ENCODE measurements around the gene CD46. TPM values are rescaled to one million over a fixed set of nuclear protein-coding genes. Genes with fewer than 3 reads are reported as not detected.
A peak's percentile ranks its signal among the peaks of the same experiment; 100 is the strongest.

Gene CD46
- total and polyA plus RNA-seq, 3 donors from 2014 or later, result 80.7 to 130 (median 107) TPM

DNA sequence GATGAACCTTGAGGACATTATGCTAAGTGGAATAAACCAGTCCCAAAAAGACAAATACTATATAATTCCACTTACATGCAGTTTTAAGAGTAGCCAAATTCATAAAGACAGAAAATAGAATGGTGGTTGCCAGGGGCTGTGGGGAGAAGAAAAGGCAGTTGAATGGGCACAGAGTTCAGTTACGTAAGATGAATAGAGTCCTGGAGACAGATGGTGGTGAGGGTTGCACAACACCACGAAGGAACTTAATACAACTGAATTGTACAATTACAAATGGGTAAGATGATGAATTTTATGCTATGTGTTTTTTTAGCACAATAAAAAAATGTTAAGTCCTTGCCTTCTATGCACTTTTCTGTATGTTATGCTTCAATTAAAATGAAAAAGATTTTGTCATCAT is 92.5 kb downstream of the CD46 start:
- peaks cover 32% of the 10 kb centered on the region for H3K4me1 ChIP-seq
- intact Hi-C loops (cut with DNase I; ENCODE audit: low total_unique reads), result no loop called here
- no peak for TF ChIP-seq POLR2A (IDR thresholded peaks at IDR 0.05)
- TF ChIP-seq, protein P1, sequence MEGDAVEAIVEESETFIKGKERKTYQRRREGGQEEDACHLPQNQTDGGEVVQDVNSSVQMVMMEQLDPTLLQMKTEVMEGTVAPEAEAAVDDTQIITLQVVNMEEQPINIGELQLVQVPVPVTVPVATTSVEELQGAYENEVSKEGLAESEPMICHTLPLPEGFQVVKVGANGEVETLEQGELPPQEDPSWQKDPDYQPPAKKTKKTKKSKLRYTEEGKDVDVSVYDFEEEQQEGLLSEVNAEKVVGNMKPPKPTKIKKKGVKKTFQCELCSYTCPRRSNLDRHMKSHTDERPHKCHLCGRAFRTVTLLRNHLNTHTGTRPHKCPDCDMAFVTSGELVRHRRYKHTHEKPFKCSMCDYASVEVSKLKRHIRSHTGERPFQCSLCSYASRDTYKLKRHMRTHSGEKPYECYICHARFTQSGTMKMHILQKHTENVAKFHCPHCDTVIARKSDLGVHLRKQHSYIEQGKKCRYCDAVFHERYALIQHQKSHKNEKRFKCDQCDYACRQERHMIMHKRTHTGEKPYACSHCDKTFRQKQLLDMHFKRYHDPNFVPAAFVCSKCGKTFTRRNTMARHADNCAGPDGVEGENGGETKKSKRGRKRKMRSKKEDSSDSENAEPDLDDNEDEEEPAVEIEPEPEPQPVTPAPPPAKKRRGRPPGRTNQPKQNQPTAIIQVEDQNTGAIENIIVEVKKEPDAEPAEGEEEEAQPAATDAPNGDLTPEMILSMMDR (IDR thresholded peaks at IDR 0.05), result no peak
- 86 to 87% methylated on average over 2 of the region's 2 CpGs for WGBS, 2 donors
- peak overlapping the region; percentile 37 to 44 for H3K27ac ChIP-seq
- H3K4me3 ChIP-seq, result no peak overlapping the region
- H3K36me3 ChIP-seq (ENCODE audit: low read depth, missing control alignments), result no peaks in the 10 kb centered on the region
- no peak for DNase-seq
- no peaks in the 10 kb centered on the region for H3K27me3 ChIP-seq
- no peaks in the 10 kb centered on the region for H3K9me3 ChIP-seq

MicroRNAs encoded within 50 kb of the gene (microRNA counts, 767-probe panel; counts per million panel counts)
- microRNA hsa-miR-29b-3p, result 8,961 to 8,984 counts per million in 2 donors
- microRNA hsa-miR-29c-3p, result 7,614 to 7,623 counts per million in 2 donors

Small RNAs within 50 kb of the gene (small RNA-seq; reads per million reads assigned to genes)
- gene RNA5SP534, result 0 reads per million in 2 donors

Other genes starting within 250 kb of the CD46 start
- gene CR1L, start 106.9 kb upstream of the CD46 start, total RNA-seq, result not detected
- not detected for gene CR1L, start 106.9 kb upstream of the CD46 start, polyA plus RNA-seq (ENCODE audit: insufficient read depth, low read depth, low replicate concordance)
- 10 to 100 TPM; 28.3 to 32.5 TPM for gene CD34, start 159.1 kb downstream of the CD46 start, total RNA-seq
- 70.7 TPM for gene CD34, start 159.1 kb downstream of the CD46 start, polyA plus RNA-seq (ENCODE audit: insufficient read depth, low read depth, low replicate concordance)

Measured in testis (tissue), 3 donors.